Hematopoietic multipotent progenitor cell treated with erythropoietin and hydrocortisone succinate and interleukin-3 and kit ligand, for 4 days (in vitro differentiated cells): ENCODE measurements around the gene RABGGTB.
A peak's percentile ranks its signal among the peaks of the same experiment; 100 is the strongest.
"Not testable (repeated sequence)": the region's sequence is repeated elsewhere in the genome, so short reads cannot be mapped to it uniquely, and the experiment has no call there.

Experiments used
- DNase-seq: peaks from one replicate; pipeline ENCODE4 v3.0.0-alpha.2; 2015

Gene RABGGTB

GRCh38 chr1:75785983-75786853, at the start of gene RABGGTB:
TSS of gene RABGGTB (plus strand) at chr1:75786256. CDS start at chr1:75786272, 16 bp downstream.
- DNase-seq = peak; percentile 98

GRCh38 chr1:75742047-75742625, 43.9 kb upstream of the RABGGTB start:
- DNase-seq = no peak

DNA sequence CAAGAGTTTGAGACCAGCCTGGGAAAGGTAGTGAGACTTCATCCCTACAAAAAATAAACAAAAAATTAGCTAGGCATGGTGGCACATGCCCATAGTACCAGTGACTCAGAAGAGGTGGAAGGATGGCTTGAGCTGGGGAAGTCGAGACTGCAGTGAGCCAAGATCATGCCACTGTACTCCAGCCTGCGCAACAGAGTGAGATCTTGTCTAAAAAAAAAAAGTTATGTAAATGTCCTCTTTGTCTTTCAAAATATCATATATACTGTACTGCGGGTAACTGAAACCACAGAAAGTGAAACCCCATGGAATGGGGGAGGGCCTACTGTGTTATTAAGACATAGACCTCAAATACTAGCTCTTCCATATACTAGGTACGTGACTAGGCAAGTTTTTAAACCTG, 40.8 kb upstream of the RABGGTB start:
- DNase-seq = peak; percentile 80

DNA sequence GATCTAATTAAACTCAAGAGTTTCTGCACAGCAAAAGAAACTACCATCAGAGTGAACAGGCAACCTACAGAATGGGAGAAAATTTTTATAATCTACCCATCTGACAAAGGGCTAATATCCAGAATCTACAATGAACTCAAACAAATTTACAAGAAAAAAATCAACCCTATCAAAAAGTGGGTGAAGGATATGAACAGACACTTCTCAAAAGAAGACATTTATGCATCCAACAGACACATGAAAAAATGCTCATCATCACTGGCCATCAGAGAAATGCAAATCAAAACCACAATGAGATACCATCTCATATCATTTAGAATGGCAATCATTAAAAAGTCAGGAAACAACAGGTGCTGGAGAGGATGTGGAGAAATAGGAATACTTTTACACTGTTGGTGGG, 28.8 kb upstream of the RABGGTB start:
- DNase-seq = not testable (repeated sequence)

DNA sequence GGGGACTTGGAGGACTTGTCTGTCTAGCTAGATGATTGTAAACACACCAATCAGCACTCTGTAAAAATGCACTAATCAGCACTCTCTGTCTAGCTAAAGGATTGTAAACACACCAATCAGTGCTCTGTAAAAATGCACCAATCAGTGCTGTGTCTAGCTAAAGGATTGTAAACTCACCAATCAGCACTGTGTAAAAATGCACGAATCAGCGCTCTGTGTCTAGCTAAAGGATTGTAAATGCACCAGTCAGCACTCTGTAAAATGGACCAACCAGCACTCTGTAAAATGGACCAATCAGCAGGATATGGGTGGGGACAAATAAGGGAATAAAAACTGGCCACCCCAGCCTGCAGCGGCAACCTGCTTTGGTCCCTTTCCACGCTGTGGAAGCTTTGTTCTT, 27.5 kb upstream of the RABGGTB start:
- not testable (repeated sequence) for DNase-seq

DNA sequence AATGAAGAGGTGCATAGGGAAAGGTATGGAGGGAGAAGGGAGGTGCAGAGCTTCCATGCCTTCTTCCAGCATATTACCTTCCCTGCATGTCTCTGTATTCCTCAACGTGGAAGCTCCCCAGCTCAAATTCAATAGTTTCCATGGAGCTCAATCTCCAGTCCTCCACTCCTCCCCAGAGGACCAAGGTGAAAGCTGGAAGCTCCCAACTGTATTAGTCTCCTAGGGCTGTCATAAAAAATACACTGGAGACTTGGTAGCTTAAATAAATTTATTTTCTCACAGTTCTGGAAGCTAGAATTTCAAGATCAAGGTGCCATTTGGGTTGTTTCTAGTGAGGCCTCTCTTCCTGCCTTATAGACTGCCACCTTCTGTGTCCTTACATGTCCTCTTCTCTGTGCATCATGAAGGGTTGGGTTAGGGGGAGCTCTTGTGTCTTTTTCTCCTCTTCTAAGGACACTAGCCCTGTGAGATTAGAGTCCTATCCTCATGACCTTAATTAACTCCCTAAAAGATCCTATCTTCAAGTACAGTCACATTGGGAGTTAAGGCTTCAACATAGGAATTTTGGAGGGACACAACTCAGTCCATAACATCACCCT, 21.9 kb upstream of the RABGGTB start:
- DNase-seq = peak; percentile 36

GRCh38 chr1:75765697-75766355, 20.2 kb upstream of the RABGGTB start:
- DNase-seq = no peak

- DNase-seq = no peak
Measured at GRCh38 chr1:75768016-75768415, 18.0 kb upstream of the RABGGTB start.

GRCh38 chr1:75770761-75771160, 15.3 kb upstream of the RABGGTB start:
- no peak for DNase-seq

DNA sequence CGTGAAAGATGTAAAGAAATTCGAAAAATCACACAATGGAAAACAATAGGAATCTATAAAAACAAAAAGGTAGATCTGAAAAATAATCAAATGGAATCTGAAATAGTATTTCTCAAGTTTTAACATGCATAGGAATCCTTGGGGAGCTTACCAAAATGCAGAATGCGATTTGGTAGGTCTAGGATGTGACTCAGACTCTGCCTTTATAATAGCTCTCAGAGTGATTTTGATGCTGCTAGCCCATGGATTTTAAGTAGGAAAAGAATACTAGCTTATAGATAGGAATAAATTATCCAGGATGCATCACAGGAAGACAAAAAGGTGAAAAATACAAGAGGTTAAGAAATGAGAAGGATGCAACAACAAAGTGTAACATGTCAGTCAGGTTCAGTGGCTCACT, 14.1 kb upstream of the RABGGTB start:
- DNase-seq = no peak

- not testable (repeated sequence) for DNase-seq
Measured at GRCh38 chr1:75777812-75778211, 8.2 kb upstream of the RABGGTB start.

DNA sequence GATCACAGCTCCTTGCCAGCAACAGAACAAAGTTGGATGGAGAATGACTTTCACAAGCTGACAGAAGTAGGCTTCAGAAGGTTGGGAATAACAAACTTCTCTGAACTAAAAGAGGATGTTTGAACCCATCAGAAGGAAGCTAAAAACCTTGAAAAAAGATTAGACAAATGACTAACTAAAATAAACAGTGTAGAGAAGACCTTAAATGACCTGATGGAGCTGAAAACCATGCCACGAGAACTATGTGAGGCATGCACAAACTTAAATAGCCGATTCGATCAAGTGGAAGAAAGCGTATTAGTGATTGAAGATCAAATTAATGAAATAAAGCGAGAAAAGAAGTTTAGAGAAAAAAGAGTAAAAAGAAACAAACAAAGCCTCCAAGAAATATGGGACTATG, 7.4 kb upstream of the RABGGTB start:
- not testable (repeated sequence) for DNase-seq

DNA sequence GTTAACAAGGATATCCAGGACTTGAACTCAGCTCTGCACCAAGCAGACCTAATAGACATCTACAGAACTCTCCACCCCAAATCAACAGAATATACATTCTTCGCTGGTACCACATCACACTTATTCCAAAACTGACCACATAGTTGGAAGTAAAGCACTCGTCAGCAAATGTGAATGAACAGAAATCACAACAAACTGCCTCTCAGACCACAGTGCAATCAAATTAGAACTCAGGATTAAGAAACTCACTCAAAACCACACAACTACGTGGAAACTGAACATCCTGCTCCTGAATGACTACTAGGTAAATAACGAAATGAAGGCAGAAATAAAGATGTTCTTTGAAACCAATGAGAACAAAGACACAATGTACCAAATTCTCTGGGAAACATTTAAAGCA, 5.9 kb upstream of the RABGGTB start:
- not testable (repeated sequence) for DNase-seq

- not testable (repeated sequence) for DNase-seq
Measured at GRCh38 chr1:75783920-75784319, 2.1 kb upstream of the RABGGTB start.

DNA sequence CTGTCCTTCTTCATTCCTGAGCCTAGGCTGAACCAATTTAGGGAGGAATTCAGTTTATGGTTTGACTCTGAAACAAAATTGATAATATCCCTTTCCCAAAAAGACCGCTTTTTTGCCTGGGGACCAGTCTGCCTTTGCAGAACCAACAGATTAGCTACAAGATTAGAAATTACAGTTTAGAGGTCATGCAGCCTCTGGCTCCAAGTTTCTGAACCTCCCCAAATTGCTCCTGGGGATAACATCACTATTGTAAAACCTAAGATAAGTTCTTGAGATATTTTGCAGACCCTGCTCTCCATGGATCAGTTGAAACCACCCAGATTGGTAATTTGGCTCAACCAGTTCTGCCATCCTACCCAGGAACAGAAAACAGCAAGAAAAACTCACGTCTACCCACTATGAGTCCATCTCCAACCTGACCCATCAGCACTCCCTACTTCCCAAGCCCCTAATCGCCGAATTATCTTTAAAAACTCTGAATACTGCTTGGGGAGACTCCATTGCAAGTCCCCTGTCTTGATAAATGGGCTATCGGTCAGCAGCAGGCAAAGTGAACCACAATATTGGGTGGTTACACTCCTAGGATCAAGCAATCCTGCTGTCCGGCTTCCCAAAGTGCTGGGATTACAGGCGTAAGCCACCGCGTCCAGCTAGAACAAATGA, 605 bp upstream of the RABGGTB start:
- DNase-seq = no peak

DNA sequence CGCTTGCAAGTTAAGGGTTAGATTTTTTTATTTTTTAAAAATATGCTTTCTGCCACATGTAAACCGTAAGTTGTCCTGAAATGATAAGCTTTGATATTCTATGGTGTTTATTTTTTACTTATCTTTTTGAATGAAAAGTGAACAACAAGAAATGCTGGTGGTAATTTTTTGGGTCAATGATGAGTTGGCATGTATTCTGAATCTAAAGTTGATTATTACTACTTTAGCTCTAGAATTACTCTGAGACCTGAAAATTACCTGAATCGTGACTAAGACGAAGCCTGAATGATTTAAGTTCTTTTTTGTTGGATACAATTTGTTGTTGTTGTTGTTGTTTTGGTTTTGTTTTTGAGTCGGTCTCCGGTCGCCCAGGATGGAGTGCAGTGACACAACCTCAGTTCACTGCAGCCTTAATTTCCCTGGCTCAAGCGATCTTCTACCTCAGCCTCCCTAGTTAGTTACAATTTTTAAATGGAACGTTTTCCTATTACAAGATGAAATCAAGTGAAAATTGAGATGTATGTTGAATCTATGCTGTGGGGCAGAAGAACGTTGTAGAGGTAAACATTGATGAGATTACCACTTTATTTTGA, 941 bp downstream of the RABGGTB start:
- DNase-seq = no peak

DNA sequence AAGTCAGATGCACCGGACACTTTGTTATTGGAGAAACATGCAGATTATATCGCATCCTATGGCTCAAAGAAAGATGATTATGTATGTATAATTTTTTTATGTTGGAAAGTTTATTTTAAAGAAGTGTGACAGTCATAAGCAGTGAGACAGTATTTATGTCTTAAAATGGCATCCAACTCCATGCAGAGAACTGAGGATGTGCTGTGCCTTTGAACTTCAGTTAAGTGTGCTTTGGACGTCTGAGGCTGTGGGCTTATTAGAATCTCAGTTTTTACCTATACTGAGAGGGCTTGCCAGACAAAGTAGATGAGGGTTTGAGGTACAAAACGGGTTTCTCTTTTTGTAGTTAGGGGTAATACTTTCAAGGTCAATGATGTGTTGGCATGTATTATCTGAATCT, 1.5 kb downstream of the RABGGTB start:
- DNase-seq = no peak

GRCh38 chr1:75789988-75790387, 3.9 kb downstream of the RABGGTB start:
- no peak for DNase-seq

DNA sequence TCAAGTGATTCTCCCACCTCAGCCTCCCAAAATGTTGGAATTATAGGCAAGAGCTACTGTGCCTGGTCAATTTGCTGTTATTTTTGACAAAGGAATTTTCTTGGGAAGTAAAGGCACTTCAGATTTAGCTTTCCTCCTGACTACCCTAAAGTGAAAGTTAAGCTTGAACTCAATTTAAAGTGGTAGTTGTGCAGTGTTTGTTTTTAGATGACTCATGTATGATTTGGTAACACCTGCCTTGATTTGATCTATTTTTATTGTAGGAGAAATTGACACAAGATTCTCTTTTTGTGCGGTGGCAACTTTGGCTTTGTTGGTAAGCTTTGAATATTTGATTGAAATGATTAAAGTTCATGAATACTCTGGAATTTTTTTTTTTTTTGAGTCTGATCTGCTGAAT, 5.0 kb downstream of the RABGGTB start:
- DNase-seq = no peak

DNA sequence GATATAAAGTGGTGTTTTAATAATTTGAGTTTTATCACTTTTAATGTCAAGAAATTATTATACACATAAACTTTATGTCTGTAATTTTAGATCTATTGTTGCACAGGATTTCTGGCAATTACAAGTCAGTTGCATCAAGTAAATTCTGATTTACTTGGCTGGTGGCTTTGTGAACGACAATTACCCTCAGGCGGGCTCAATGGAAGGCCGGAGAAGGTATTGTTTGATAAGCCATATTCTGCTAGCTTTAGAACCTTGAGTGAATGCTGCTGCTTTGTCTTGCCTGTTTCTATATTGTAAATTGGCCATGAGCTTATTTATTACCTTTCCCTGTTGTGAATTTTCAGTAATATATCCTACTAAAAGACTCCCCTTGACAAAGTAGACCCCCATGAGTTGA, 6.0 kb downstream of the RABGGTB start:
- no peak for DNase-seq

- no peak for DNase-seq
Measured at GRCh38 chr1:75794382-75794781, 8.3 kb downstream of the RABGGTB start.

DNA sequence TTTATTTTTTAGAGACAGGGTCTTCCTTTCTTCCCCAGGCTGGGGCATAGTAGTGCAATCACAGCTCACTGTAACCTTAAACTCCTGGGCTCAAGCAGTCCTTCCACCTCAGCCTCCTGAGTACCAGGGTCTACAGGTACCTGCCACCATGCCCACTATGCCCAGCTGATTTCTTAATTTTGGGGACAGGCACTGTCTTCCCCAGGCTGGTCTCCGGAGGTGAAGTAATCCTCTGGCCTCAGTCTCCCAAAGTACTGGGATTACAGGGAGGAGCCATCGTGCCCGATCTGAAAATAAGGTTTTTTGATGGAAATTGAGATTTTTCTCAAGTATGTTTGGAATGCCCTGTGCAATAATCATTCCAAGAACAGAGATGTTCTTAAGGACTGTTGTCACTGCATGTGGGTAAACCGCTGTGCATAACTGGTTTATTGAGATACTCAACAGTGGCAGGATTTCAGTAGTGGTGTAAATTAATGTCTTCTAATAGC, 9.7 kb downstream of the RABGGTB start:
- DNase-seq = no peak
